Neural cell (in vitro differentiated cells): Measurements from ENCODE around the gene F8A1. TPM values are rescaled to one million over a fixed set of nuclear protein-coding genes. Genes with fewer than 3 reads are reported as not detected.
"Not testable (repeated sequence)": the region's sequence is repeated elsewhere in the genome, so short reads cannot be mapped to it uniquely, and the experiment has no call there.

Source experiments
- H2AFZ ChIP-seq: fragments of 200-600, 300-800 bp; sonication (generic), shearing (Covaris generic); 2 replicates; pipeline ENCODE4 v1.6.0; 2014; ENCODE audit warnings: low read depth, mild to moderate bottlenecking, antibody characterized with exemption, low read length, moderate library complexity
- H3F3A ChIP-seq: fragments of 200-600 bp; shearing (Covaris generic); 2 replicates; pipeline ENCODE4 v1.6.1; 2016; ENCODE audit warnings: mild to moderate bottlenecking, moderate library complexity, mixed read lengths, antibody characterized with exemption, low read length; ENCODE audit not compliant: insufficient read depth, poor library complexity, severe bottlenecking
- H3K27ac ChIP-seq: fragments of 200-600, 300-800 bp; sonication (generic), shearing (Covaris generic); 2 replicates; pipeline ENCODE4 v1.5.1; 2014; ENCODE audit warnings: mild to moderate bottlenecking, low read length, moderate library complexity
- H3K27me3 ChIP-seq: fragments of 300-800, 200-600 bp; sonication (generic), shearing (Covaris generic); 2 replicates; pipeline ENCODE4 v1.6.0; 2014; ENCODE audit warnings: mild to moderate bottlenecking, low read depth, low read length, moderate library complexity; ENCODE audit not compliant: insufficient read depth
- H3K36me3 ChIP-seq: fragments of 300-800, 200-600 bp; sonication (generic), shearing (Covaris generic); 2 replicates; pipeline ENCODE4 v1.5.1; 2014; ENCODE audit warnings: mild to moderate bottlenecking, antibody characterized with exemption, low read length, moderate library complexity; ENCODE audit not compliant: insufficient read depth
- H3K4me2 ChIP-seq: fragments of 300-800, 200-600 bp; sonication (generic), shearing (Covaris generic); 2 replicates; pipeline ENCODE4 v1.6.0; 2014; ENCODE audit warnings: mild to moderate bottlenecking, low read length
- H3K4me3 ChIP-seq: fragments of 300-800, 200-600 bp; sonication (generic), shearing (Covaris generic); 2 replicates; pipeline ENCODE4 v1.5.1; 2014; ENCODE audit warnings: mild to moderate bottlenecking, low read length, moderate library complexity
- H3K79me2 ChIP-seq: fragments of 200-600 bp; shearing (Covaris generic); replicated peaks from 2 replicates; pipeline ENCODE4 v1.6.0; 2014; ENCODE audit warnings: mild to moderate bottlenecking, low read length, moderate library complexity; ENCODE audit not compliant: insufficient read depth
- H3K9ac ChIP-seq: fragments of 300-800, 200-600 bp; sonication (generic), shearing (Covaris generic); 2 replicates; pipeline ENCODE4 v1.6.1; 2016; ENCODE audit warnings: mild to moderate bottlenecking, low read length, mixed read lengths
- H3K9me2 ChIP-seq: fragments of 200-600 bp; shearing (Covaris generic); 2 replicates; pipeline ENCODE4 v1.6.1; 2016; ENCODE audit warnings: mild to moderate bottlenecking, low read length, mixed read lengths; ENCODE audit not compliant: insufficient read depth
- H3K9me3 ChIP-seq: fragments of 200-600, 300-800 bp; sonication (generic), shearing (Covaris generic); 2 replicates; pipeline ENCODE4 v1.6.1; 2016; ENCODE audit warnings: mild to moderate bottlenecking, mixed run types, low read length, moderate library complexity, mixed read lengths
- H4K20me1 ChIP-seq: fragments of 200-600 bp; shearing (Covaris generic); 2 replicates; pipeline ENCODE4 v1.6.1; 2016; ENCODE audit warnings: mild to moderate bottlenecking, mixed run types; ENCODE audit not compliant: insufficient read depth
- polyA plus RNA-seq: library from polyadenylated mRNA; depleted of rRNA; stranded (reverse); fragments of >200 nt; gene quantifications from 2 replicates; pipeline ENCODE4 v1.2.3, GENCODE V29; 2014
- small RNA-seq, 3 experiments: library from RNA; depleted of rRNA; stranded (forward); fragments of <200 nt; gene quantifications; one replicate each; pipeline ENCODE3, GENCODE V24; 2012

The F8A1 gene
- polyA plus RNA-seq, 1 donor from 2014 or later: 1.8 TPM

- H3K9me2 ChIP-seq, H3K9me3 ChIP-seq, H3K79me2 ChIP-seq, H3K27ac ChIP-seq, H3K4me3 ChIP-seq, H3F3A ChIP-seq, H3K9ac ChIP-seq, H3K27me3 ChIP-seq, H3K4me2 ChIP-seq, H4K20me1 ChIP-seq, H3K36me3 ChIP-seq, H2AFZ ChIP-seq: not testable (repeated sequence)
Observed at GRCh38 chrX:154924771-154925170, 38.6 kb downstream of the F8A1 start.

Small RNAs within 50 kb of the gene (small RNA-seq; reads per million reads assigned to genes)
- 0 reads per million in 3 experiments for gene MIR1184-1

Other genes starting within 250 kb of the F8A1 start
- not detected in 2 replicates for gene CTAG2, start 232.8 kb upstream of the F8A1 start, polyA plus RNA-seq
- 0.06 TPM in 1 of 2 replicates, not detected in the other for gene GAB3, start 135.3 kb upstream of the F8A1 start, polyA plus RNA-seq
- gene DKC1, start 123.5 kb upstream of the F8A1 start, polyA plus RNA-seq: 31.3 and 32.1 TPM in 2 replicates
- 16.1 and 17.5 TPM in 2 replicates for gene MPP1, start 80.9 kb upstream of the F8A1 start, polyA plus RNA-seq
- not detected in 2 replicates for gene SMIM9, start 51.7 kb upstream of the F8A1 start, polyA plus RNA-seq
- gene F8, start 136.4 kb downstream of the F8A1 start, polyA plus RNA-seq: 2.1 TPM in 2 replicates
- 139 and 141 TPM in 2 replicates for gene FUNDC2, start 140.5 kb downstream of the F8A1 start, polyA plus RNA-seq
- gene CMC4, start 184.8 kb downstream of the F8A1 start, polyA plus RNA-seq: 15.7 and 16.4 TPM in 2 replicates
- gene MTCP1, start 184.8 kb downstream of the F8A1 start, polyA plus RNA-seq: 1.1 and 2.4 TPM in 2 replicates
- gene BRCC3, start 185.2 kb downstream of the F8A1 start, polyA plus RNA-seq: 17.2 and 28.1 TPM in 2 replicates